Lung (tissue), 12 donors: ENCODE results near the gene PCOLCE2. TPM values are rescaled to one million over a fixed set of nuclear protein-coding genes. Genes with fewer than 3 reads are reported as not detected.
A peak's percentile ranks its signal among the peaks of the same experiment; 100 is the strongest.
"Not testable (repeated sequence)": the region's sequence is repeated elsewhere in the genome, so short reads cannot be mapped to it uniquely, and the experiment has no call there.

Source experiments
- ATAC-seq: fragments of 200-7000 bp; cut with Tn5 transposase; one replicate; pipeline ENCODE4 v1.9.1; 2020; ENCODE audit warnings: moderate number of reproducible peaks; ENCODE audit not compliant: insufficient read depth, low FRiP score
- DNase-seq, 3 donors: peaks; one replicate each; pipeline ENCODE4 v3.0.0-alpha.2; 2013 to 2017
- H3K27ac ChIP-seq, 2 donors: one replicate each; pipeline ENCODE4 v1.5.1; 2013; ENCODE audit warnings: mild to moderate bottlenecking in 2 of 2, moderate library complexity in 2 of 2, control low read depth in 1 of 2, inconsistent platforms in 1 of 2, low read depth in 1 of 2, low read length in 1 of 2
- H3K27me3 ChIP-seq, 3 donors: one replicate each; pipeline ENCODE4 v1.5.1; 2013; ENCODE audit warnings: low read length in 2 of 3; ENCODE audit not compliant: control insufficient read depth in 3 of 3, insufficient read depth in 3 of 3
- H3K36me3 ChIP-seq, 4 donors: one replicate each; pipeline ENCODE4 v1.5.1; 2013; ENCODE audit warnings: low read length in 4 of 4, mild to moderate bottlenecking in 1 of 4, moderate library complexity in 1 of 4; ENCODE audit not compliant: control insufficient read depth in 4 of 4, insufficient read depth in 4 of 4
- H3K4me1 ChIP-seq, 5 donors: one replicate each; pipeline ENCODE4 v1.5.1; 2013; ENCODE audit warnings: low read length in 5 of 5, mild to moderate bottlenecking in 2 of 5, moderate library complexity in 1 of 5; ENCODE audit not compliant: control insufficient read depth in 5 of 5, insufficient read depth in 5 of 5
- H3K4me3 ChIP-seq: one replicate; pipeline ENCODE4 v1.5.1; 2013; ENCODE audit warnings: mild to moderate bottlenecking, control low read depth, moderate library complexity
- H3K9ac ChIP-seq, 2 donors: one replicate each; pipeline ENCODE4 v1.5.1; 2013; ENCODE audit warnings: low read length in 2 of 2, control low read depth in 1 of 2; ENCODE audit not compliant: insufficient read depth in 1 of 2
- H3K9me3 ChIP-seq, 4 donors: one replicate each; pipeline ENCODE4 v1.5.1; 2013; ENCODE audit warnings: low read length in 3 of 4, mild to moderate bottlenecking in 1 of 4, moderate library complexity in 1 of 4; ENCODE audit not compliant: control insufficient read depth in 4 of 4, insufficient read depth in 3 of 4
- CTCF ChIP-seq: IDR thresholded peaks from 2 replicates; pipeline ENCODE4 v1.5.1; 2012; ENCODE audit warnings: mild to moderate bottlenecking; ENCODE audit errors: control extremely low read depth, extremely low read depth
- WGBS, 2 donors: extraction: QIAGEN DNeasy Blood & Tissue Kit; methylation state at CpG; one replicate each; pipeline ENCODE4 v1.1.7; 2013; 5-methylcytosine and 5-hydroxymethylcytosine counted together
- polyA plus RNA-seq, 2 donors: library from polyadenylated mRNA; stranded (reverse); fragments of 200-250 nt; gene quantifications; one replicate each; pipeline ENCODE4 v1.2.1, GENCODE V29; 2013
- total RNA-seq, 2 donors: library from RNA; depleted of rRNA in 1 of 2; stranded (reverse); fragments of >200 nt in 1 of 2; gene quantifications; one replicate each; pipeline ENCODE4 v1.2.1, GENCODE V29; 2014 to 2021
- donor health status: control.
- donor health status: control.
- donor health status: Bipolar disorder and iron deficiency.
- donor health status: healthy.
- donor health status: DM: yes; HTN: yes; CAD: no.

PCOLCE2 gene
- total and polyA plus RNA-seq, 4 donors, result 2.8 to 32.2 (median 15.6) TPM

GRCh38 chr3:142886940-142887339 lies 1.9 kb downstream of the PCOLCE2 start:
- Histone ChIP-seq H3K27ac (peak overlapping the region in 1 of 2 donors; percentile 17), H3K9ac (no peak overlapping the region), H3K4me1 (peaks cover 0 to 12% (median 0%) of the 10 kb centered on the region in 5 donors), H3K4me3 (no peak overlapping the region), H3K9me3 (peaks cover 0 to 2% (median 0%) of the 10 kb centered on the region in 4 donors), H3K36me3 (no peaks in the 10 kb centered on the region), H3K27me3 (peaks cover 0 to 21% (median 13%) of the 10 kb centered on the region in 3 donors)
- 66 to 72% methylated on average over 2 of the region's 2 CpGs for WGBS, 2 donors
- DNase-seq (no peak), ATAC-seq (no peak)
- TF ChIP-seq CTCF, result no peak

GRCh38 chr3:142886021-142886420 lies 2.9 kb downstream of the PCOLCE2 start:
- no peaks in the 10 kb centered on the region for H3K36me3 ChIP-seq
- peaks cover 0 to 12% (median 0%) of the 10 kb centered on the region in 5 donors for H3K4me1 ChIP-seq
- peaks cover 0 to 21% (median 13%) of the 10 kb centered on the region in 3 donors for H3K27me3 ChIP-seq
- no peak for ATAC-seq
- H3K27ac ChIP-seq, result no peak overlapping the region
- DNase-seq, result no peak
- H3K9me3 ChIP-seq, result peaks cover 0 to 2% (median 0%) of the 10 kb centered on the region in 4 donors
- H3K9ac ChIP-seq, result no peak overlapping the region
- WGBS, 2 donors, result 85 to 93% methylated on average over 7 of the region's 7 CpGs
- no peak for TF ChIP-seq CTCF
- H3K4me3 ChIP-seq, result no peak overlapping the region

- DNase-seq (no peak), ATAC-seq (no peak)
- Histone ChIP-seq H3K9me3 (peaks cover 0 to 2% (median 0%) of the 10 kb centered on the region in 4 donors), H3K27ac (no peak overlapping the region), H3K9ac (no peak overlapping the region), H3K36me3 (no peaks in the 10 kb centered on the region), H3K4me1 (peaks cover 0 to 11% (median 0%) of the 10 kb centered on the region in 5 donors), H3K27me3 (peaks cover 0 to 12% (median 7%) of the 10 kb centered on the region in 3 donors), H3K4me3 (no peak overlapping the region)
- 34 to 53% methylated on average over 1 of the region's 1 CpG for WGBS, 2 donors
- TF ChIP-seq CTCF, result no peak
These were observed 4.4 kb downstream of the PCOLCE2 start for GRCh38 chr3:142884531-142884930.

GRCh38 chr3:142883534-142883933 lies 5.3 kb downstream of the PCOLCE2 start:
- 84 to 85% methylated on average over 8 of the region's 8 CpGs for WGBS, 2 donors
- not testable (repeated sequence) for H3K4me3 ChIP-seq, H3K27me3 ChIP-seq, H3K27ac ChIP-seq, DNase-seq, H3K4me1 ChIP-seq, H3K9me3 ChIP-seq, H3K36me3 ChIP-seq, H3K9ac ChIP-seq, ATAC-seq
